OCI-LY7 (cell line): ENCODE results near the gene SMC6.

ENCODE experiments used
- EZH2phosphoT487 ChIP-seq: fragments of 200-600 bp; sonication (generic); IDR thresholded peaks from 2 replicates; pipeline ENCODE4 v1.6.1; 2018; ENCODE audit warnings: low read depth, borderline replicate concordance, mild to moderate bottlenecking, mixed run types, antibody characterized with exemption, low read length, moderate library complexity, mixed read lengths
- TF ChIP-seq, protein P1 (sequence below): fragments of 200-600 bp; sonication (generic); conservative IDR thresholded peaks from 2 replicates; pipeline ENCODE4 v1.5.1; 2014; ENCODE audit warnings: mild to moderate bottlenecking, antibody characterized with exemption, low read length, moderate library complexity, mixed read lengths

- TF ChIP-seq, protein P1, sequence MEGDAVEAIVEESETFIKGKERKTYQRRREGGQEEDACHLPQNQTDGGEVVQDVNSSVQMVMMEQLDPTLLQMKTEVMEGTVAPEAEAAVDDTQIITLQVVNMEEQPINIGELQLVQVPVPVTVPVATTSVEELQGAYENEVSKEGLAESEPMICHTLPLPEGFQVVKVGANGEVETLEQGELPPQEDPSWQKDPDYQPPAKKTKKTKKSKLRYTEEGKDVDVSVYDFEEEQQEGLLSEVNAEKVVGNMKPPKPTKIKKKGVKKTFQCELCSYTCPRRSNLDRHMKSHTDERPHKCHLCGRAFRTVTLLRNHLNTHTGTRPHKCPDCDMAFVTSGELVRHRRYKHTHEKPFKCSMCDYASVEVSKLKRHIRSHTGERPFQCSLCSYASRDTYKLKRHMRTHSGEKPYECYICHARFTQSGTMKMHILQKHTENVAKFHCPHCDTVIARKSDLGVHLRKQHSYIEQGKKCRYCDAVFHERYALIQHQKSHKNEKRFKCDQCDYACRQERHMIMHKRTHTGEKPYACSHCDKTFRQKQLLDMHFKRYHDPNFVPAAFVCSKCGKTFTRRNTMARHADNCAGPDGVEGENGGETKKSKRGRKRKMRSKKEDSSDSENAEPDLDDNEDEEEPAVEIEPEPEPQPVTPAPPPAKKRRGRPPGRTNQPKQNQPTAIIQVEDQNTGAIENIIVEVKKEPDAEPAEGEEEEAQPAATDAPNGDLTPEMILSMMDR = no peak
- no peak for TF ChIP-seq EZH2phosphoT487
Measured at GRCh38 chr2:17644997-17645720, 108.5 kb downstream of the SMC6 start.
